DMS79 treated with DMSO at 0.1 percent for 48 hours (cell line): ENCODE measurements around the gene PARD6G.
A peak's percentile ranks its signal among the peaks of the same experiment; 100 is the strongest.

Experiments
- DNase-seq: peaks from one replicate; lab custom pipeline; 2025; lab: John Stamatoyannopoulos, UW

PARD6G gene

DNA sequence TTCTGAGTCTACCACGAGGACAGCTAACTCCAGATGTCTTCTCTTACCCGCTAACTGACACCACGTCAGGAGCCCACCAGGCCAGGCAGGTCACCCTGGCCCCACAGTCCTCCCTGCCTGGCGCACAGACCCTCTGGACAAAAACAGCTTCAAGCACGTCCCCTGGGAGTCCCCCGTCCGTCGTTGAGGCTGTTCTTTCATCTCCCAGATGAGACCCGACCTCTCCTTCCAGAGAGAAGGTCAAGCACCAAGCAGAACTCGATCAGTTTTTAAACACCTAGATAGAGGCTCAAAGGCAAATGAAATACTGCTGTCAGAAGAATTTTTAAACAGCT lies 57.8 kb downstream of the PARD6G start:
- DNase-seq: no peak

DNA sequence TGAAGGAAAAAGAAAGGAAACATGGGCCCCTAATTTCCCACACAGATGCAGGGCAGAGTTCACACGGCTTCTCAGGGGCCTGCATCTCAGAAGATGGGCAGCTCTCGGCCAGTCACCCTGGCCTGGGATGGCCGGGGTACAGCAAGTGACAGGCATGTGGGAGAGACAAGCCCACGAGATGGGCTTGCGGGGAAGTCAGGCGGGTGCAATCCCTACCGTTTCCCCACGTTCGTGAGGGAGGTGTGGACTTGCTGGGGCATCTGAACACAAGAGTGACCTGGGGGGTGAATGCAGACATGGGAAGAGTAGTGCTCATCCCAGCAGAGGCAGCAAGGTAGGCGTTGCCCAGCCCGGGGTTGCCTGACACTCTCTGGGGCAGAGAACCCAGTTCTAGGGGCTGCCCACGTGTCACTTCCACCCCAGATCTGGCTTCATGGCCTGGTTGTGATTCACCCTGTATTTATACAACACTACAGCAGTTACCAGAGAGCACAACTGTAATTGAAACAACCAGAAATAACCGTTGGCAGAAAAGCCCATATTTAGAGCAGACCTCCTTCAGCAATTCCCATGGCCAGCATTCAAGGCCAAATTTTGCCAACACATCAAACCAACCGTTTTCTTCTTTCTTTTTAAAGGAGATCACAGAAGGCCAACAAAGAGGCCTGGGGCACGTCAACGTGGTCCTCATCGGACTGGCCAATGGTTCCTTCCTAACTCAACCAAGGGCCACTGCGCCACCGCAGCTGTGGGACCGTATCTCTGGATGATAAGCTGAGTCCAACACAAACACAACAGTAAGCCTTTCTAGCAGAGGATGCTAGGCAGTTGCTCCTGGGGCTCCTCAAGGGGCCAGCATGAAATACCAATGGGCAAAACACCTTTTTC lies 58.4 kb downstream of the PARD6G start:
- no peak for DNase-seq

DNA sequence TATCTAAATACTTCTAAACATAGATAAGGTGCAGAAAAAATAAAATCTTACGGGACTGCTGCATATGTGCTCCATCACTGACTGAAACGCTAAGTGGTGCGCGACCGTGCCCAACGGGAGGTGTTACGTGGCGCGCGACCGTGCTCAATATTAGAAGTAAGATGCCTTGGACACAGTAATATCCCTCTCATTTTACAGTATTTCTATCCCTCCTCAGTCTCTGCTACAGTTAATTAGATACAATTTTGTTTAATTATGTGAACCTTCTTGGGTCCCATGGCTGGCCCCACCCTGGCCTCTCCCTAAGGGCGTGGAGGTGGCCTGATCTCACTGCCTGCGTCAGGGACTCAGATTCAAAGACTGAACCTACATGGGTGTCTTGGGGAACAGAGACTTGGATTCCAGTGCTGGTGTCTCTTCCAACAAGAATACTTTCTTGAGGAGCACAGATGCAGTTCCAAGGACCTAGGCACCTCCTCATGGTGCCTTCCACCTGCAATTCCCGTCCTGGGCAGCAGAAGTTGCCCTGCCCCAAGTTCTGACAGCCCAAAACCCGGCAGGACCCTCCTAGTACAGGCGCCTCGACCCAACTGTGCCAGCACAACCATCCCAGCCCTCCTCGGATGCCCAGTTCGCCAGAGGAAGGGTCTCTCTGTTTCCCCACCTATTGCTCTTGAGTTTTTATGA lies 59.2 kb downstream of the PARD6G start:
- DNase-seq: no peak

DNA sequence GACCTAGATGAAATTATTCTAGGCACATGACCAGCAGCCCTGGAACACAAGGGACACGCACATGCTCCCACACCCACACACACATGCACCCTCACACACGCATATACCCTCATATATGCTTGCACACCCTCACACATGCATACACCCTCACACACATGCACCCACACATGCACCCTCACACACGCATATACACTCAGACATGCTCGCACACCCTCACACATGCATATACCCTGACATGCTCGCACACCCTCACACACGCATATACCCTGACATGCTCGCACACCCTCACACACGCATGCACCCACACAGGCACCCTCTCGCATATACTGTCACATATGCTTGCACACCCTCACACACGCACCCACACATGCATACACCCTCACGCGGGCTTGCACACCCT lies 61.8 kb downstream of the PARD6G start:
- DNase-seq: no peak

- DNase-seq: no peak
These were observed 63.0 kb downstream of the PARD6G start for GRCh38 chr18:80184243-80184772.

GRCh38 chr18:80183273-80184050 lies 63.9 kb downstream of the PARD6G start:
- no peak for DNase-seq

DNA sequence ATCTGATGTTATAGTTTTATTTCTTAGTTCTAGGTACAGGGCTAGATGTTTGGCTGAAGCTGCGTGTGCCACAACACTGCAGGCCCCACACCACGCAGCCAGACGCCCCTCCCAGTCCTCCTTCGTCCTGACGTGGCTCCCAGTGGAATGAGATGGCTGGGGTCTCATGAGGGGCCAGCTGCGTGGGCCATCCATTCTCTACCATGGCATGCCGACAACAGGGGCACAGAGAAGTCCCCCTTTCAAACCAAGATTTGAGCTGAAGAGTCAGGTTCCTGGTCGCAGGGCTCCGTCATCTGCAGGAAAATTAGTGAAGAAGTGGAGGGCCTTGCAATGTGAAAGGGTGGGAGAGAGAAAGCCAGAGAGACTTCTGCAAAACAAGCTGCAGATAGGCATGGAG lies 64.5 kb downstream of the PARD6G start:
- DNase-seq: no peak

DNA sequence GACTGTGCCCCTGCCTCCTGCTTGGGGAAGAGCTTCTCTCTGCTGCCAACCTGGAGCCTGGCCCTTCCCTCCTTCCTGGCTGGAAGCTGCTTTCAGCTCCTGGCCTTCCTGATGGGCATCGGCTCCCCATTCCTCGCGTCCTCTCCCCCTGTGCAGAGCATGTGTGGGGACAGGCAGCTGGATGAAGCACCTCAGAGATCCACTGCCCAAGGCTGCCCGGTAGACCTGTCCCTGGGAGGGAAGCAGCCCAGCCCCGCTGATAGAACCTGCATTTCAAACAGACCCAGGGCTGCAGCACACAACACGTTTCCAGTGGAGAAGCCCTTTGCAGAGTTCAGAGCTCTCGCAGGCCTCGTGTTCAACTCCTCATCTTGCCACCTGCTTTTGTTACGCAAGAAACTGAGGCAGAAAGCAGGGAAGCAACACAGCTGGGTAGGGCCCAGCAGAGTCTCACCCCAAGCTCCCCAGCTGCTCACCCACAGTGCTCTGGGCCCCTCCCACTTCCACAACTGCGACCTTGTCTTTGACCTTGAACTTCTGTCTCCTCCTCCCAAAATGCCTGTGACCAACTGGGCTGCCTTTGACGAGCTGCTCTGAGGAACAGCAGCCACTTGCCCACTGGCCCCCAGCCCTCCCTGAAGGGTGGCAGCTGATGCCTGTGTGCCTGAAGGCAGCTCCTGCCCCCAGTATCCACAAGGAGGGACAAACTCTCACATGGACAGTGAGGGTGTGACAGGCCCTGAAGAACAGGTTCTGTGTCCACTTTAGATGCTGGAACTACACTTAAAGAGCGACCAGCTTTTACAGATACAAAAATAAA lies 65.5 kb downstream of the PARD6G start:
- no peak for DNase-seq

DNA sequence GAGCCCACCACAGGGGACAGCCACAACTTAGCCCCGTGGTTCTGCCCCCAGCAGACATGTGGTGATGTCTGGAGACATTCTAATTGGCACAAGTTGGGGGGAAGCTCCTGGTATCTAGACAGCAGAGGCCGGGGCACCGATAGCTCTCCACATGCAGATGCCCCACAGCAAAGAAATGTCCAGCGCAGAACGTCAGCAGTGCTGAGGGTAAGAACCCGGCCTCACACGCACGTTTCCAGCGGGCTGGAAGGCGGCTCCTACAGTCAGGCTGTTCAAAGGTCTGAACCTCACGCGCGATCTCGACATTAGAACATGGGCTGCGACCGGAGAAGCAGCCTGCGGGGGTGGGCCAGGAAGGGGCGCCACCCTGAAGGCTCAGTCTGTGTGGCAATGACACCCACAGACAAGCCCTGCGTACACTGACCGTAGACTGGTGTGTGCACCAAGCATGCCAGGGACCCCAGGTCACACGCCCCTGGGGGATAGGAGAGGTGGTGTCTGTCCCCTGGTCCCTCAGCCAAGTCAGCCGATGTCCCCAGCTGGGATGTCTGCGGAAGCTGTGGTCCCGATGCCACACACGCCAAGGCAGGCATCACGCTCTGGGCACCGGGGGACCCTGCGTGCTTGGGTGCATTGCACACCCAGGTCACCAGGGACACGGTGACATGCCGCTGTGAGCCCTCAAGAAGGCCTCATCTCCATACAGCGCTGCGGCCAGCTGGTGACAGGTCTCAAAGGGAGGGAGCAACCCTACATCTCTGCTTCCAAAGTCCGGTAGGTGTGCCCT lies 66.3 kb downstream of the PARD6G start:
- no peak for DNase-seq

- no peak for DNase-seq
These were observed 67.3 kb downstream of the PARD6G start for GRCh38 chr18:80179857-80180558.

DNA sequence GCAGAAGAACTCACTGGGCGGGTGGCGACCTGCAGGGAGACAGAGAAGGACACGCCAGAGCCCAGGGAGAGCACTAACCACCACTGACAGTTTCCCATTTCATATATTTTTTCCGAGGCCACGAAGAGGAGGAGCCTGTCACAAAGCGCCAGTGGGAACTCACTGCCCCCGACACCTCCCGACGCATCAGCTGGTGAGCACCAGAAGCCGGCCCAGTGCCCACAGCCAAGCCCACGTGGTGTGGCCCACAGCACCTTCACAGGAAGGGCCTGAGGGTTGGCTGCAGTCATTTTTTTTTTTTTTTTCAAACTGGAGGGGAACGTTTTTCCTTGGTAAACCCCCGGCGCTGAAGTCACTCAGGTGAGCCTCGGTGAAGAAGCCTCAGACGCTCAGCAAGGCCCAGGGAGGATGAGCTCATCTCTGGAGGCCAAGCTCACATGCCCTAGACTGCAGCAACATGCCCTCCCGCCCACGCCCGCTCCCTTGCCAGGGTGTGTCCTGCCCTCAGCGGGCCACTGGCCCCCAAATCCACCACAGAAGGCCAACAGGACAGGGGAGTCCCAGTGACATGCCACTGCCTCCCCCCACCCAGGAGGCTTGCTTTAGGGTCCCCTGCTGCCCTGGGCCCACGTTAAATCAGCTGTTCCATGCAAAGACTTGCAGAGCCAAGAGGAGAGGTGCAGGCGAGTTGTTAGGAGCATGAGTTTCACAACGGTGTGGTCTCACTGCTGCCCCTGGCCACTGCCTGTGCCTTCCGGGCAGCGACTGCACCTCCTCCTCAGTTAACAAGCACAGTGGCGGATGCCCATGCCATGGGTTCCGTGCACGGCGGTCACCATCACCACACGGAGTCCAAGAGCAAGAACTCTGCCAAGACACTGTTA lies 68.1 kb downstream of the PARD6G start:
- no peak for DNase-seq

DNA sequence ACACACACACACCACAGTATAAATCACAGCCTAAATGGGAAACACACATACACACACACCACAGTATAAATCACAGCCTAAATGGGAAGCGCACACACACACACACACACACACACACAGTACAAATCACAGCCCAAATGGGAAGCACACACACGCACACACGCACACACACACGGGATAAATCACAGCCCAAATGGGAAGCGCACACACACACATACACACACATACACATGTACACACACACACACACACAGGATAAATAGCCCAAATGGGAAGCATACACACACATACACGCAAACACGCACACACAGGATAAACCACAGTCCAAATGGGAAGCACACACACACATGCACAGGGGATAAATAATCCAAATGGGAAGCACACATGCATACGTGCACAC lies 70.2 kb downstream of the PARD6G start:
- DNase-seq: no peak

DNA sequence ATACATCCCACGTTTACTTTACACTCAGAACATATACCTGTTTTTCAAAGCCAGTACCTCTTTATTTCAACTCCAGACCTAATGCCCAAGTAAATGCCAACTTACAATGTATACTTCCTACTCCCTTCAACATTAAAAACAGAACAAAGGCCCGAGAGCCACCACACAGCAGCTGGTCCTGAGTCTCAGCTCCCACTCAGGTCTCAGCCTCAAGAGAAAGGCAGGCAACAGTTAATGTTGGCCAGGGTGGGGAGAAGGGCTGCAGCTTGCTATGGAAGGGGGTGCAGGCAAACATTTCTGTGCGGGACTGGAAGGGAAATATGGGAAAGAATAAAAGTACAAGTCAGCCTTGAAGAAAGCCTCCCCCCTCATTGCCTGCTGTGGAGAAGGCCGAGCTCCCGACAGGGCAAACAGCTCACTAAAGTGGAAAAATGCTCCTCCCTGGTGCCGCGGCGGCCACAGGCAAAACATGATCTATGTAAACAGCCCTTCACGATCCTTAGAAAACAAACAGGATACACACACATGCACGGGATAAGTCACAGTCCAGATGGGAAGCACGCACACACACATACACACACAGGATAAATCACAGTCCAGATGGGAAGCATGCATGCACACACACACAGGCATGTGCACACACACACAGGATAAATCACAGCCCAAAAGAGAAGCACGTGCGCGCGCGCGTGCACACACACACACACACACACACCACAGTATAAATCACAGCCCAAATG lies 70.8 kb downstream of the PARD6G start:
- DNase-seq: peak; percentile 5

DNA sequence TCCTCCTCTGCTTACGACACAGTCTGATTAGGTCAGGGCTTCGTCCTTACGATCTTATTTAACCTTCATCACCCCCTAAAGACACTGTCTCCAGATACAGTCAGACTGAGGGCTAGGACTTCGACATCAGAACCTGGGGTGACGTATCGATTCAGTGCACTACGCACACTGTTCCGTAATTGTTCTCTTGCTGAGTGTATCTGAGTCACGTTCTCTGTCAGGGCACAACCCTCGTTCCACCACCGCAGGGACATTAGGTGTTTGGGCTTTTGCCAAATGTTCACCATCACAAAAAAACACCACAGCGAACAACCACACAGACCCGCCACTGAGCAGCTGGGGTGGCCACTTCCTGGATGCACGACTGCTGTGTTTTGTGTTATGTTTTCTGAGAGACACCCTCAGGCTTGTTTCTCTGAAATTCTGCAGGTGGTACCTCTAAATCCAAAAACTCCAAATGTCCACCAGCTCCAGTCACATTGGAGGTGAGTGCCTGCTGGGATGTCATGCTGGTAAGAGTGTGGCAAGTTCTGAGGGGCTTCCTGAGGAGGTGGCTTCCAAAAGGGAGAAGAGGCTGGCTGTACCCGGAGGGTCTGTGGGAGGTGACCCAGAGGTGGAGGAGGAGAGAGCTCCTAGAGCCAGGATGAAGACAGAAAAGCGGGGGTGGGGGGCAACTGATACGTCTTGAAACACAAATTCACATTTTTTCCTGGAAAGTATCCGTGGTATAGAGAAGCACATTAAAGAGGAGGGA lies 71.7 kb downstream of the PARD6G start:
- no peak for DNase-seq

DNA sequence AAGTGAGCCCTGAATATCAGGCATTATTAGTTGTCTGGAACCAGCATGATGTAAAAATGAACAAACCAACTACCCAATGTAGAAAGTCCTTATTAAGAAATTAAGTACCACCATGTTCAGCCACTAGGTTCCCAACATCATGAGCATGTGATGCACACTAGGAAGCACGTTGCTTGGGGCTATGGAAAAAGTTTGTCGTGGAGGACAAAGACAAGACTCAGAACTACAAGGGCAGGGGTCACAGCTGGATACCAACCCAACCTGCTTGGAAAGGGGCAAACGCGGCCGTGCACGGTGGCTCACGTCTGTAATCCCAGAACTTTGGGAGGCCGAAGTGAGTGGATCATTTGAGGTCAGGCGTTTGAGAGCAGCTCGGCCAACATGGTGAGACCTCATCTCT lies 74.3 kb downstream of the PARD6G start:
- no peak for DNase-seq

DNA sequence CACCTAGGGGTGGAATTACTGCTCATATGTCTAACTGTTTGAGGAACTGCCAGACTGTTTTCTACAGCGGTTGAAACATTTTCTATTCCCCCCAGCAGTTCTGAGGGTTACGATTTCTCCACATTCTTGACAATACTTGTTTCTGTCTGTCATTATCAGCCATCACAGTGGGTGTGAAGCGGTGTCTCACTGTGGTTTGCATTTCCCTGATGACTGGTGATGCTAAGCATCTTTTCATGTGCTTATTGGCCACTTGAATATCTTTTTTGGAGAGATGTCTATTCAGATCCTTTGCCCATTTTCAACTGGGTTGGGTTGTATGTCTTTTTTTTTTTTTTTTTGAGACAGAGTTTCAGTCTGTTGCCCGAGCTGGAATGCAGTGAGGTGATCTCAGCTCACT lies 75.3 kb downstream of the PARD6G start:
- no peak for DNase-seq

GRCh38 chr18:80171054-80171872 lies 76.1 kb downstream of the PARD6G start:
- no peak for DNase-seq
